GM13976 (cell line): ENCODE data around the gene TAAR1.

Source experiments
- DNase-seq: peaks from one replicate; pipeline ENCODE4 v3.0.0; 2012; ENCODE audit warnings: low spot score
- in situ Hi-C: fragments of 300-500 bp; cut with MboI; formaldehyde crosslinking; loops from one replicate; pipeline ENCODE4 v1.12.0; 2022; ENCODE audit warnings: low sequenced_read_pairs, mixed read lengths, inconsistent platforms; ENCODE audit not compliant: unreplicated experiment
- TF ChIP-seq, protein P1 (sequence below): IDR thresholded peaks from 2 replicates; pipeline ENCODE4 v1.5.1; 2012; ENCODE audit warnings: borderline replicate concordance, mild to moderate bottlenecking; ENCODE audit not compliant: insufficient read depth; ENCODE audit errors: extremely low read depth, missing control alignments, control extremely low read depth

Gene TAAR1

DNA sequence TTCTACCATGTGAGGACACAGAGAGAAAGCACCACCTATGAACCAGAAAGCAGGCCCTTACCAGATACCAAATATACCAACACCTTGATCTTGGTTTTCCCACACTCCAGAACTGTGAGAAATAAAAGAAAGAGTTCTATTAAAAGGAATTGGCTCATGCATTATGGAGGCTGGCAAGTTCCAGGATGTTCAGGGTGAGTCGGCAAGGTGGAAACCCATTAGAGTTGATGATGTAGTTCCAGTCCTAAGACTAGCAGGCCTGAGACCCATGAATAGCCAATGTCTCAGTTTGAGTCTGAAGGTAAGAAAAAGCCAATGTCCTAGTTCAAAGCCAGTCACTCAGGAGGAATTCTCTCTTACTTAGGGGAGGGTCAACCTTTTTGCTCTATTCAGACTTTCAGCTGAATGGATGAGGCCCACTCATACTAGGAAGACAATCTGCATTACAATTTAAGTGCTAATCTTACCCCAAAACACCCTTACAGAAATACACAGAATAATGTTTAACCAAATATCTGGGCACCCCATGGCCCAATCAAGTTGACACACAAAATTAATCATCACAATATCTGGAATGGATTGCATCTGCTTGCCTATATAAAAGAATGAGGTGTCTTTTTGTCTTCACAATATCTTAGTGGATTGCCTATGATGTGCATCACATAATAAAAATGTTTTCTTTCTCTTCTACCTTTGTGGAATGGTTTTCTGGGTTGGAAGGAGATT is 5.5 kb upstream of the TAAR1 start:
- in situ Hi-C loops: loop anchor here (5.0 kb wide), 1 partner anchor 103 kb away; no protein-coding TSS in a partner anchor
- TF ChIP-seq, protein P1, sequence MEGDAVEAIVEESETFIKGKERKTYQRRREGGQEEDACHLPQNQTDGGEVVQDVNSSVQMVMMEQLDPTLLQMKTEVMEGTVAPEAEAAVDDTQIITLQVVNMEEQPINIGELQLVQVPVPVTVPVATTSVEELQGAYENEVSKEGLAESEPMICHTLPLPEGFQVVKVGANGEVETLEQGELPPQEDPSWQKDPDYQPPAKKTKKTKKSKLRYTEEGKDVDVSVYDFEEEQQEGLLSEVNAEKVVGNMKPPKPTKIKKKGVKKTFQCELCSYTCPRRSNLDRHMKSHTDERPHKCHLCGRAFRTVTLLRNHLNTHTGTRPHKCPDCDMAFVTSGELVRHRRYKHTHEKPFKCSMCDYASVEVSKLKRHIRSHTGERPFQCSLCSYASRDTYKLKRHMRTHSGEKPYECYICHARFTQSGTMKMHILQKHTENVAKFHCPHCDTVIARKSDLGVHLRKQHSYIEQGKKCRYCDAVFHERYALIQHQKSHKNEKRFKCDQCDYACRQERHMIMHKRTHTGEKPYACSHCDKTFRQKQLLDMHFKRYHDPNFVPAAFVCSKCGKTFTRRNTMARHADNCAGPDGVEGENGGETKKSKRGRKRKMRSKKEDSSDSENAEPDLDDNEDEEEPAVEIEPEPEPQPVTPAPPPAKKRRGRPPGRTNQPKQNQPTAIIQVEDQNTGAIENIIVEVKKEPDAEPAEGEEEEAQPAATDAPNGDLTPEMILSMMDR: no peak
- DNase-seq: no peak

DNA sequence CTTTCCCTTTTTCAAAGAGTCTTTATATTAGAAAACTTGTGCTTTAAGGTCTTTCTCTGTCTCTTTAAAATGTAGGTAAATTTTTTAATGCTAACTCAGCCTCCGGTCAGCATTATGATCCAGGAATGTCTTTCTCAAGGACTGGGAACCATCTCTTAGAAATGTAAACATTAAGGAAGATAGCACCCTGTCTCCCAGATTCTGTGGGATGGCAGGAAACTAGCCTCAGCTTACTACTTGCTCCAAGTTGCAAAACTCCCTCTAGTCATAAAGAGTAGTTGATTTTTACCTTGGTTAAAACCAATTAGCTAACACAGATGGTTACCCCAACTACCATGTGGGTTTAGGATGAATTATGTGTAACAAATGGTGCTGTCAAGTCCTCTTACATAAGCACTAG is 4.7 kb upstream of the TAAR1 start:
- DNase-seq: no peak
- in situ Hi-C loops: no loop called here
- TF ChIP-seq, protein P1: no peak

DNA sequence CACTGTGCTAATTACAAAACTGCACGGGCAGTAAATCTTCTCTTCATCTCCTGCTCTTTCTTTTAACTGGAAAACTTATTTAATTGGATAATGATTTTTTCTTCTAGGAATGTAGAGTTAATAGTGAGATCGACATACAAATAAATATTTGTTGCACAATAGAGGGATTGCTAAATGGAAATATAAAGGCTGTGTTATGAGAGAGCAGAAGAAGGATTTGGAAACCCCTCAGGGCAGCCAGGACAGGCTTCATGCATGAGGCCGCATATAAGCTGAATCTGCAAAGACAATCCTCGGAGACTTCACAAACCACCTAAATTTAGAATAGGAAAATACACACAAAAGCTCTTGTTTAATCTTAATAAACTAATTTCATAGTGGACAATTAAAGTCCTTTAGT is 2.9 kb upstream of the TAAR1 start:
- DNase-seq: no peak
- TF ChIP-seq, protein P1: no peak
- in situ Hi-C loops: no loop called here

DNA sequence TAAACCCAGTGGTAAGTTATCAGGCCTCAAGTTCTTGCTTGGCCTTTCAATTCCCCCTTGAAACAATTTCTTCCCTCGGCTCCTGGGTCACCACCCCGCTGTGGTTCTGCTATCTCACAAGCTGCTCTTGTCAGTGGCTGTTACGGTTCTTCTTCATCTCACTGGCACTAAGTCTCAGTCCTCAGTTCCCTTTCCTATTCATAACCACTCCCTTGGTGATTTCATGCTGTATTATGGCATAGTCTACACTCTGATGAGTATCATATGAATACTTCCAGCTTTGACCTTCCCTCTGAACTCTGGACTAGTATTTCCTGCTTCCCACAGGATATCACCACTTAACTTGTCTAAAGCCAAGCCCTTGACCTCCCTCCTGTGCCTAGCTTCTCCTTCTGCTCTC is 7.9 kb downstream of the TAAR1 start:
- TF ChIP-seq, protein P1: no peak
- in situ Hi-C loops: no loop called here
- no peak for DNase-seq

DNA sequence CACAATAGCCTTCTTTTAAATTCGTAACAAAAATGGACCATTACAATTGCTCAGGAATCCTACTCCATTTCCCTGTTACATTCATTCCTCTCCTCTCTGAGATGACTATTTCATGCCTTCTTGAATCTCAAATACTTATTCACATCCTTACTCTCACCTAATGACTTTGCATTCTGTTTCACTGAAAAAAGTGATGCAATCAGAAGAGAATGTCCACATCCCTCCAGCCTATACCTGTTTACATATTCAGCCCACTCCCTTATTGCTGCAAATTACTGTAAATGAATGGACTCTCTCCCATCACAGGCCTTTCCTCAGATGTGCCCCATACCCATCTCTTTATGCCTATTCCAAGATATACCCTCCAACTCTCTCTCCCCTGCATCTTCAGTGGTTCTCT is 8.6 kb downstream of the TAAR1 start:
- in situ Hi-C loops: no loop called here

DNA sequence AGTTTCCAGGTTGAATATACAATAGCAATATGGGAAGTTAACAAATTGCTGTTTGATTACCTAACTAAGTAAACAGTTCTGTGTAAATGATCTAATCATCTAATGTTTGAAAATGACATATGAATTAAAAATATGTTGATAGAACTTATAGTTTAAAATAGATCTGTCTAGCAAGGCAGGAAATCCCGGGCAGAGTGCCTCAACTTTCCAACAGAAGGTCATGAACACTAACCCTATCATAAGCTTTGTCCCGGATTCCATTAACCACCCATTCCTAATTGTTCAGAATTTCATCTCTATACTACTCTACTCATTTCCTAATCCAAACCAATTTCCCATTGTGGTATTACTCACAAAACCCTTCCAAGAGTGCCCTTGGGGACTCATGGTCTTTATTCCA is 10.2 kb downstream of the TAAR1 start:
- TF ChIP-seq, protein P1: no peak
- DNase-seq: no peak
- in situ Hi-C loops: no loop called here

More for the DNA sequence above, 8.6 kb downstream of the TAAR1 start:
- TF ChIP-seq, protein P1: no peak
- DNase-seq: no peak
